DOHH2 (cell line): Measurements from ENCODE around the gene ARID3C.

Experiments
- CTCF ChIP-seq: fragments of 200-600 bp; sonication (generic); IDR thresholded peaks from one replicate; pipeline ENCODE4 v1.5.1; 2014; ENCODE audit warnings: antibody characterized with exemption, mild to moderate bottlenecking, low read depth, low read length; ENCODE audit not compliant: poor library complexity, severe bottlenecking
- EZH2phosphoT487 ChIP-seq: fragments of 200-600 bp; sonication (generic); IDR thresholded peaks from 2 replicates; pipeline ENCODE4 v1.6.1; 2017; ENCODE audit warnings: borderline replicate concordance, mild to moderate bottlenecking, antibody characterized with exemption, low read length, moderate library complexity, mixed read lengths

- TF ChIP-seq CTCF (no peak), EZH2phosphoT487 (no peak)
These were observed 9.2 kb upstream of the ARID3C start for GRCh38 chr9:34638138-34638445.
